ENCODE results near the gene EGFLAM.

DNA sequence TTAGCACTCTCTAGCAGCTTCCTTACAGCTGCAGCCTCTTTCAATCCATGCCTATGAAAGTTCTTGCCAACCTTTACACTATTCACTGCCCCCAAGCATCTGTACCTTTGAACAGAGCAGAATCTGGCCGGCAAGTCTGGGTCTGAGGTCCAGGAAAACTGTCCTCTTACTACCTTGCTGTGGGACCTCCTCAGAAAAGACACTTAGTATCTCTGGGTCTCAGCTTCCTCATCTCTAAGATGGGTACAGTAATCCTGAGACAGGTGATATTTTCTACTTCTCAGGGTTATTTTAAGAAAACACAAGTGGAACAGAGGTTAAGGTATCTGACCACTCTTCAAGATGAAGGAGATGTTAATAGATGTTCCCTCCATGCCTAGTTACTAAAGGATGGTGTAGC lies 120.2 kb downstream of the EGFLAM start:
- TF ChIP-seq, protein P1, sequence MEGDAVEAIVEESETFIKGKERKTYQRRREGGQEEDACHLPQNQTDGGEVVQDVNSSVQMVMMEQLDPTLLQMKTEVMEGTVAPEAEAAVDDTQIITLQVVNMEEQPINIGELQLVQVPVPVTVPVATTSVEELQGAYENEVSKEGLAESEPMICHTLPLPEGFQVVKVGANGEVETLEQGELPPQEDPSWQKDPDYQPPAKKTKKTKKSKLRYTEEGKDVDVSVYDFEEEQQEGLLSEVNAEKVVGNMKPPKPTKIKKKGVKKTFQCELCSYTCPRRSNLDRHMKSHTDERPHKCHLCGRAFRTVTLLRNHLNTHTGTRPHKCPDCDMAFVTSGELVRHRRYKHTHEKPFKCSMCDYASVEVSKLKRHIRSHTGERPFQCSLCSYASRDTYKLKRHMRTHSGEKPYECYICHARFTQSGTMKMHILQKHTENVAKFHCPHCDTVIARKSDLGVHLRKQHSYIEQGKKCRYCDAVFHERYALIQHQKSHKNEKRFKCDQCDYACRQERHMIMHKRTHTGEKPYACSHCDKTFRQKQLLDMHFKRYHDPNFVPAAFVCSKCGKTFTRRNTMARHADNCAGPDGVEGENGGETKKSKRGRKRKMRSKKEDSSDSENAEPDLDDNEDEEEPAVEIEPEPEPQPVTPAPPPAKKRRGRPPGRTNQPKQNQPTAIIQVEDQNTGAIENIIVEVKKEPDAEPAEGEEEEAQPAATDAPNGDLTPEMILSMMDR (conservative IDR thresholded peaks at IDR 0.05; ENCODE audit: low read depth, low read length), result no peak; the same call in 1 of the 2 replicates
- TF ChIP-seq EZH2 (IDR thresholded peaks at IDR 0.05; ENCODE audit: borderline replicate concordance, low read depth, low read length, poor library complexity, severe bottlenecking), result no peak
